A549 treated with CORT108297 at 1 μM for 4 hours (cell line): Measurements from ENCODE around the gene ZDHHC13. TPM values are rescaled to one million over a fixed set of nuclear protein-coding genes. Genes with fewer than 3 reads are reported as not detected.

Experiments used
- total RNA-seq: library from RNA; stranded (reverse); fragments of 200-300 nt; extraction: Qiagen RNA extraction; gene quantifications from 5 replicates; pipeline ENCODE4 v1.2.3, GENCODE V29; 2022

ZDHHC13 gene, protein sequence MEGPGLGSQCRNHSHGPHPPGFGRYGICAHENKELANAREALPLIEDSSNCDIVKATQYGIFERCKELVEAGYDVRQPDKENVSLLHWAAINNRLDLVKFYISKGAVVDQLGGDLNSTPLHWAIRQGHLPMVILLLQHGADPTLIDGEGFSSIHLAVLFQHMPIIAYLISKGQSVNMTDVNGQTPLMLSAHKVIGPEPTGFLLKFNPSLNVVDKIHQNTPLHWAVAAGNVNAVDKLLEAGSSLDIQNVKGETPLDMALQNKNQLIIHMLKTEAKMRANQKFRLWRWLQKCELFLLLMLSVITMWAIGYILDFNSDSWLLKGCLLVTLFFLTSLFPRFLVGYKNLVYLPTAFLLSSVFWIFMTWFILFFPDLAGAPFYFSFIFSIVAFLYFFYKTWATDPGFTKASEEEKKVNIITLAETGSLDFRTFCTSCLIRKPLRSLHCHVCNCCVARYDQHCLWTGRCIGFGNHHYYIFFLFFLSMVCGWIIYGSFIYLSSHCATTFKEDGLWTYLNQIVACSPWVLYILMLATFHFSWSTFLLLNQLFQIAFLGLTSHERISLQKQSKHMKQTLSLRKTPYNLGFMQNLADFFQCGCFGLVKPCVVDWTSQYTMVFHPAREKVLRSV
- 15.3 to 18.3 TPM (median 17.2 TPM) in 5 replicates for total RNA-seq

GRCh38 chr11:19116971-19117759, at the start of gene ZDHHC13:
Gene ZDHHC13, plus strand, starts transcription at chr11:19117168. Its CDS starts 82 bp downstream, at chr11:19117250.

GRCh38 chr11:19201737-19202605, 85.0 kb downstream of the ZDHHC13 start, which contains the start of gene CSRP3:
Gene CSRP3, minus strand, starts transcription at chr11:19201983. Its CDS starts 9,535 bp downstream, at chr11:19192448.

Other genes with a start within 250 kb of the ZDHHC13 start
- gene MRGPRX1, start 177.8 kb upstream of the ZDHHC13 start, total RNA-seq, result not detected in 5 replicates
- not detected in 5 replicates for gene MRGPRX2, start 56.5 kb upstream of the ZDHHC13 start, total RNA-seq
- not detected in 5 replicates for gene CSRP3, start 84.8 kb downstream of the ZDHHC13 start, total RNA-seq
- 5.5 to 6.8 TPM (median 6.2 TPM) in 5 replicates for gene E2F8, start 123.8 kb downstream of the ZDHHC13 start, total RNA-seq